HepG2 (cell line): Measurements from ENCODE around the gene STIM1. TPM values are rescaled to one million over a fixed set of nuclear protein-coding genes. Genes with fewer than 3 reads are reported as not detected.

Experiments
- FOXA3 ChIP-seq: IDR thresholded peaks from 2 replicates; pipeline ENCODE4 v1.6.1; 2016; ENCODE audit warnings: missing genetic modification reagents, missing compliant biosample characterization
- FOXJ3 ChIP-seq: sonication (generic); formaldehyde crosslinking; IDR thresholded peaks from 2 replicates; pipeline ENCODE4 v1.4.0; 2020; ENCODE audit warnings: missing genetic modification reagents, mild to moderate bottlenecking, borderline replicate concordance
- FOXP1 ChIP-seq, 2 experiments: fragments of 450-650 bp in 1 of 2; IDR thresholded peaks; 2 replicates each; pipeline ENCODE4 v1.6.1; 2017 to 2018; ENCODE audit warnings: antibody characterized with exemption in 1 of 2
- GATAD2A ChIP-seq: IDR thresholded peaks from 2 replicates; pipeline ENCODE4 v1.6.1; 2016
- polyA plus RNA-seq, 8 experiments: library from polyadenylated mRNA; depleted of rRNA in 3 of 8; stranded (reverse) in 7 of 8; unstranded in 1 of 8; fragments of >200 nt; fragmentation: Illumina TruSeq in 4 of 8; extraction: Trizol in 4 of 8; gene quantifications; 2 replicates each; pipeline versions ENCODE4 v1.2.1 to v1.2.3, GENCODE V29; 2011 to 2016; ENCODE audit warnings: low read depth in 4 of 8, missing spikeins in 1 of 8, mixed read lengths in 1 of 8; ENCODE audit not compliant: insufficient read depth in 1 of 8
- total RNA-seq, 5 experiments: library from RNA; depleted of rRNA; stranded (reverse); fragments of >200 nt; fragmentation: Illumina TruSeq; extraction: Trizol; gene quantifications; 2 replicates each; pipeline ENCODE4 v1.2.3, GENCODE V29; 2016; ENCODE audit warnings: low read depth in 1 of 5
- TF ChIP-seq, protein P1 (sequence below): sonication (generic); formaldehyde crosslinking; IDR thresholded peaks from 2 replicates; pipeline ENCODE4 v1.8.1; 2022; ENCODE audit warnings: low read depth, mild to moderate bottlenecking, missing genetic modification reagents
- TF ChIP-seq, protein P2 (sequence below): sonication (generic); formaldehyde crosslinking; IDR thresholded peaks from 2 replicates; pipeline ENCODE4 v1.5.0; 2020; ENCODE audit warnings: missing genetic modification reagents
- TF ChIP-seq, protein P3 (sequence below): sonication (generic); formaldehyde crosslinking; IDR thresholded peaks from 2 replicates; pipeline ENCODE4 v1.4.0; 2020; ENCODE audit warnings: missing genetic modification reagents, borderline replicate concordance
- TF ChIP-seq, protein P4 (sequence below): sonication (generic); formaldehyde crosslinking; IDR thresholded peaks from 2 replicates; pipeline ENCODE4 v1.9.0; 2021; ENCODE audit warnings: mild to moderate bottlenecking, missing genetic modification reagents
- TF ChIP-seq, protein P5 (sequence below): sonication (generic); formaldehyde crosslinking; IDR thresholded peaks from 2 replicates; pipeline ENCODE4 v1.4.0; 2020; ENCODE audit warnings: mild to moderate bottlenecking, missing genetic modification reagents

Gene STIM1
- total and polyA plus RNA-seq, 2 of the 13 experiments (the other 11 are each of a cell fraction or from before 2014, with no cell fraction given): 19.2 to 28.5 TPM

DNA sequence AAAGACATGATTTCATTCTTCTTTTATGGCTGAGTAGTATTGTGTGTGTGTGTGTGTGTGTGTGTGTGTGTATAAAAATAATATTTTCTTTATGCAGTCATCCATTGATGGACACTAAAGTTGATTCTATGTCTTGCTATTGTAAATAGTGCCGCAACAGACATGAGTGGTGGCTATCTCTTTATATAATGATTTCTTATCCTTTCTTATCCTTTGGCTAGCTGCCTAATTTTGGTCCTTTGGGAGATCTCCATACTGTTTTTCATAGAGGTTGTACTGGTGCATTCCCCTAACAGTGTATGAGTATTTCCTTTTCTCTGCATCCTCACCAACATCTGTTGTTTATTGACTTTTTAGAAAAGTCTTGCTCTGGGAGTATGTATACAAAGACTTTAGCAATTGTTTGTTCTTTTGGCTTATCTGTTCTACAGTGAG lies 107.0 kb downstream of the STIM1 start (continued):
- TF ChIP-seq, protein P1, sequence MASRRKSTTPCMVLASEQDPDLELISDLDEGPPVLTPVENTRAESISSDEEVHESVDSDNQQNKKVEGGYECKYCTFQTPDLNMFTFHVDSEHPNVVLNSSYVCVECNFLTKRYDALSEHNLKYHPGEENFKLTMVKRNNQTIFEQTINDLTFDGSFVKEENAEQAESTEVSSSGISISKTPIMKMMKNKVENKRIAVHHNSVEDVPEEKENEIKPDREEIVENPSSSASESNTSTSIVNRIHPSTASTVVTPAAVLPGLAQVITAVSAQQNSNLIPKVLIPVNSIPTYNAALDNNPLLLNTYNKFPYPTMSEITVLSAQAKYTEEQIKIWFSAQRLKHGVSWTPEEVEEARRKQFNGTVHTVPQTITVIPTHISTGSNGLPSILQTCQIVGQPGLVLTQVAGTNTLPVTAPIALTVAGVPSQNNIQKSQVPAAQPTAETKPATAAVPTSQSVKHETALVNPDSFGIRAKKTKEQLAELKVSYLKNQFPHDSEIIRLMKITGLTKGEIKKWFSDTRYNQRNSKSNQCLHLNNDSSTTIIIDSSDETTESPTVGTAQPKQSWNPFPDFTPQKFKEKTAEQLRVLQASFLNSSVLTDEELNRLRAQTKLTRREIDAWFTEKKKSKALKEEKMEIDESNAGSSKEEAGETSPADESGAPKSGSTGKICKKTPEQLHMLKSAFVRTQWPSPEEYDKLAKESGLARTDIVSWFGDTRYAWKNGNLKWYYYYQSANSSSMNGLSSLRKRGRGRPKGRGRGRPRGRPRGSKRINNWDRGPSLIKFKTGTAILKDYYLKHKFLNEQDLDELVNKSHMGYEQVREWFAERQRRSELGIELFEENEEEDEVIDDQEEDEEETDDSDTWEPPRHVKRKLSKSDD (CRISPR knock-in tag): no peak
- TF ChIP-seq, protein P2, sequence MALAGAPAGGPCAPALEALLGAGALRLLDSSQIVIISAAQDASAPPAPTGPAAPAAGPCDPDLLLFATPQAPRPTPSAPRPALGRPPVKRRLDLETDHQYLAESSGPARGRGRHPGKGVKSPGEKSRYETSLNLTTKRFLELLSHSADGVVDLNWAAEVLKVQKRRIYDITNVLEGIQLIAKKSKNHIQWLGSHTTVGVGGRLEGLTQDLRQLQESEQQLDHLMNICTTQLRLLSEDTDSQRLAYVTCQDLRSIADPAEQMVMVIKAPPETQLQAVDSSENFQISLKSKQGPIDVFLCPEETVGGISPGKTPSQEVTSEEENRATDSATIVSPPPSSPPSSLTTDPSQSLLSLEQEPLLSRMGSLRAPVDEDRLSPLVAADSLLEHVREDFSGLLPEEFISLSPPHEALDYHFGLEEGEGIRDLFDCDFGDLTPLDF (CRISPR knock-in tag): no peak
- no peak for TF ChIP-seq FOXJ3
- TF ChIP-seq GATAD2A (CRISPR knock-in tag): peak; percentile 44
- no peak for TF ChIP-seq FOXP1 (IDR thresholded peaks at IDR 0.05)
- TF ChIP-seq FOXP1 (CRISPR knock-in tag; IDR thresholded peaks at IDR 0.05): peak; percentile 58; the same call in 1 of the 2 replicates
- TF ChIP-seq, protein P3, sequence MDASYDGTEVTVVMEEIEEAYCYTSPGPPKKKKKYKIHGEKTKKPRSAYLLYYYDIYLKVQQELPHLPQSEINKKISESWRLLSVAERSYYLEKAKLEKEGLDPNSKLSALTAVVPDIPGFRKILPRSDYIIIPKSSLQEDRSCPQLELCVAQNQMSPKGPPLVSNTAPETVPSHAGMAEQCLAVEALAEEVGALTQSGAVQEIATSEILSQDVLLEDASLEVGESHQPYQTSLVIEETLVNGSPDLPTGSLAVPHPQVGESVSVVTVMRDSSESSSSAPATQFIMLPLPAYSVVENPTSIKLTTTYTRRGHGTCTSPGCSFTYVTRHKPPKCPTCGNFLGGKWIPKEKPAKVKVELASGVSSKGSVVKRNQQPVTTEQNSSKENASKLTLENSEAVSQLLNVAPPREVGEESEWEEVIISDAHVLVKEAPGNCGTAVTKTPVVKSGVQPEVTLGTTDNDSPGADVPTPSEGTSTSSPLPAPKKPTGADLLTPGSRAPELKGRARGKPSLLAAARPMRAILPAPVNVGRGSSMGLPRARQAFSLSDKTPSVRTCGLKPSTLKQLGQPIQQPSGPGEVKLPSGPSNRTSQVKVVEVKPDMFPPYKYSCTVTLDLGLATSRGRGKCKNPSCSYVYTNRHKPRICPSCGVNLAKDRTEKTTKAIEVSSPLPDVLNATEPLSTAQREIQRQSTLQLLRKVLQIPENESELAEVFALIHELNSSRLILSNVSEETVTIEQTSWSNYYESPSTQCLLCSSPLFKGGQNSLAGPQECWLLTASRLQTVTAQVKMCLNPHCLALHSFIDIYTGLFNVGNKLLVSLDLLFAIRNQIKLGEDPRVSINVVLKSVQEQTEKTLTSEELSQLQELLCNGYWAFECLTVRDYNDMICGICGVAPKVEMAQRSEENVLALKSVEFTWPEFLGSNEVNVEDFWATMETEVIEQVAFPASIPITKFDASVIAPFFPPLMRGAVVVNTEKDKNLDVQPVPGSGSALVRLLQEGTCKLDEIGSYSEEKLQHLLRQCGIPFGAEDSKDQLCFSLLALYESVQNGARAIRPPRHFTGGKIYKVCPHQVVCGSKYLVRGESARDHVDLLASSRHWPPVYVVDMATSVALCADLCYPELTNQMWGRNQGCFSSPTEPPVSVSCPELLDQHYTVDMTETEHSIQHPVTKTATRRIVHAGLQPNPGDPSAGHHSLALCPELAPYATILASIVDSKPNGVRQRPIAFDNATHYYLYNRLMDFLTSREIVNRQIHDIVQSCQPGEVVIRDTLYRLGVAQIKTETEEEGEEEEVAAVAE (CRISPR knock-in tag): no peak
- TF ChIP-seq, protein P4, sequence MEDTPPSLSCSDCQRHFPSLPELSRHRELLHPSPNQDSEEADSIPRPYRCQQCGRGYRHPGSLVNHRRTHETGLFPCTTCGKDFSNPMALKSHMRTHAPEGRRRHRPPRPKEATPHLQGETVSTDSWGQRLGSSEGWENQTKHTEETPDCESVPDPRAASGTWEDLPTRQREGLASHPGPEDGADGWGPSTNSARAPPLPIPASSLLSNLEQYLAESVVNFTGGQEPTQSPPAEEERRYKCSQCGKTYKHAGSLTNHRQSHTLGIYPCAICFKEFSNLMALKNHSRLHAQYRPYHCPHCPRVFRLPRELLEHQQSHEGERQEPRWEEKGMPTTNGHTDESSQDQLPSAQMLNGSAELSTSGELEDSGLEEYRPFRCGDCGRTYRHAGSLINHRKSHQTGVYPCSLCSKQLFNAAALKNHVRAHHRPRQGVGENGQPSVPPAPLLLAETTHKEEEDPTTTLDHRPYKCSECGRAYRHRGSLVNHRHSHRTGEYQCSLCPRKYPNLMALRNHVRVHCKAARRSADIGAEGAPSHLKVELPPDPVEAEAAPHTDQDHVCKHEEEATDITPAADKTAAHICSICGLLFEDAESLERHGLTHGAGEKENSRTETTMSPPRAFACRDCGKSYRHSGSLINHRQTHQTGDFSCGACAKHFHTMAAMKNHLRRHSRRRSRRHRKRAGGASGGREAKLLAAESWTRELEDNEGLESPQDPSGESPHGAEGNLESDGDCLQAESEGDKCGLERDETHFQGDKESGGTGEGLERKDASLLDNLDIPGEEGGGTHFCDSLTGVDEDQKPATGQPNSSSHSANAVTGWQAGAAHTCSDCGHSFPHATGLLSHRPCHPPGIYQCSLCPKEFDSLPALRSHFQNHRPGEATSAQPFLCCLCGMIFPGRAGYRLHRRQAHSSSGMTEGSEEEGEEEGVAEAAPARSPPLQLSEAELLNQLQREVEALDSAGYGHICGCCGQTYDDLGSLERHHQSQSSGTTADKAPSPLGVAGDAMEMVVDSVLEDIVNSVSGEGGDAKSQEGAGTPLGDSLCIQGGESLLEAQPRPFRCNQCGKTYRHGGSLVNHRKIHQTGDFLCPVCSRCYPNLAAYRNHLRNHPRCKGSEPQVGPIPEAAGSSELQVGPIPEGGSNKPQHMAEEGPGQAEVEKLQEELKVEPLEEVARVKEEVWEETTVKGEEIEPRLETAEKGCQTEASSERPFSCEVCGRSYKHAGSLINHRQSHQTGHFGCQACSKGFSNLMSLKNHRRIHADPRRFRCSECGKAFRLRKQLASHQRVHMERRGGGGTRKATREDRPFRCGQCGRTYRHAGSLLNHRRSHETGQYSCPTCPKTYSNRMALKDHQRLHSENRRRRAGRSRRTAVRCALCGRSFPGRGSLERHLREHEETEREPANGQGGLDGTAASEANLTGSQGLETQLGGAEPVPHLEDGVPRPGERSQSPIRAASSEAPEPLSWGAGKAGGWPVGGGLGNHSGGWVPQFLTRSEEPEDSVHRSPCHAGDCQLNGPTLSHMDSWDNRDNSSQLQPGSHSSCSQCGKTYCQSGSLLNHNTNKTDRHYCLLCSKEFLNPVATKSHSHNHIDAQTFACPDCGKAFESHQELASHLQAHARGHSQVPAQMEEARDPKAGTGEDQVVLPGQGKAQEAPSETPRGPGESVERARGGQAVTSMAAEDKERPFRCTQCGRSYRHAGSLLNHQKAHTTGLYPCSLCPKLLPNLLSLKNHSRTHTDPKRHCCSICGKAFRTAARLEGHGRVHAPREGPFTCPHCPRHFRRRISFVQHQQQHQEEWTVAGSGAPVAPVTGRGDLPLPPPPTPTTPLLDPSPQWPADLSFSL (CRISPR knock-in tag): no peak
- TF ChIP-seq, protein P5, sequence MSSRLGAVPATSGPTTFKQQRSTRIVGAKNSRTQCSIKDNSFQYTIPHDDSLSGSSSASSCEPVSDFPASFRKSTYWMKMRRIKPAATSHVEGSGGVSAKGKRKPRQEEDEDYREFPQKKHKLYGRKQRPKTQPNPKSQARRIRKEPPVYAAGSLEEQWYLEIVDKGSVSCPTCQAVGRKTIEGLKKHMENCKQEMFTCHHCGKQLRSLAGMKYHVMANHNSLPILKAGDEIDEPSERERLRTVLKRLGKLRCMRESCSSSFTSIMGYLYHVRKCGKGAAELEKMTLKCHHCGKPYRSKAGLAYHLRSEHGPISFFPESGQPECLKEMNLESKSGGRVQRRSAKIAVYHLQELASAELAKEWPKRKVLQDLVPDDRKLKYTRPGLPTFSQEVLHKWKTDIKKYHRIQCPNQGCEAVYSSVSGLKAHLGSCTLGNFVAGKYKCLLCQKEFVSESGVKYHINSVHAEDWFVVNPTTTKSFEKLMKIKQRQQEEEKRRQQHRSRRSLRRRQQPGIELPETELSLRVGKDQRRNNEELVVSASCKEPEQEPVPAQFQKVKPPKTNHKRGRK (CRISPR knock-in tag): no peak
- peak; percentile 65 for TF ChIP-seq FOXA3 (CRISPR knock-in tag)
